Gastrocnemius medialis (tissue), 4 donors: ENCODE measurements around the gene KCNIP3.

Experiments
- POLR2A ChIP-seq, 2 donors: fragments of 450-650 bp; IDR thresholded peaks; one replicate each; pipeline ENCODE4 v1.6.1; 2017; ENCODE audit warnings: antibody characterized with exemption in 2 of 2, mild to moderate bottlenecking in 2 of 2, moderate library complexity in 2 of 2
- TF ChIP-seq, protein P1 (sequence below), 5 experiments: fragments of 450-650 bp in 3 of 5; fragments of 200-600 bp in 2 of 5; sonication (generic) in 2 of 5; IDR thresholded peaks in 4 of 5; conservative IDR thresholded peaks in 1 of 5; 1 replicate in 4 of 5; 2 replicates in 1 of 5; pipeline ENCODE4 v1.5.1; 2016 to 2019; ENCODE audit warnings: antibody characterized with exemption in 5 of 5, mild to moderate bottlenecking in 3 of 5, moderate library complexity in 3 of 5

DNA sequence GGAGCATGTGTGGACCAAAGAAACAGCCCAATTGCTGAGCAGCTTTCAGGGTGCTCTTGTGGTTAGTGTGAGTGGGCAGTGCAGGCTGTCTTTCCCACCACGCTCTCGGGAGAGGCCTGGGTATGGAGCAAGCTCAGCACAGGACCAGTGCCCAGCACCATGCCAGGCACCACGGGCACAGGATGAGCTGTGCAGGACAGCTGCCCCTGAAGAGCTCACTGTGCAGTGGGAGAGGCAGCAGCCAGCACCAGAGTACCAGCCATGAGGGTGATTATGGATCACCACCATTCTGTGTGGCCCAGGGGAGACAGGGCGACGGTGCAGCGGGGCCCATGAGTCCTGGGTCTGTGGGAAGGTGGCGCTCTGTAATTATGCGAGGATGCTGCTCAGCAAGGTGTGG is 75.7 kb downstream of the KCNIP3 start:
- TF ChIP-seq, protein P1, sequence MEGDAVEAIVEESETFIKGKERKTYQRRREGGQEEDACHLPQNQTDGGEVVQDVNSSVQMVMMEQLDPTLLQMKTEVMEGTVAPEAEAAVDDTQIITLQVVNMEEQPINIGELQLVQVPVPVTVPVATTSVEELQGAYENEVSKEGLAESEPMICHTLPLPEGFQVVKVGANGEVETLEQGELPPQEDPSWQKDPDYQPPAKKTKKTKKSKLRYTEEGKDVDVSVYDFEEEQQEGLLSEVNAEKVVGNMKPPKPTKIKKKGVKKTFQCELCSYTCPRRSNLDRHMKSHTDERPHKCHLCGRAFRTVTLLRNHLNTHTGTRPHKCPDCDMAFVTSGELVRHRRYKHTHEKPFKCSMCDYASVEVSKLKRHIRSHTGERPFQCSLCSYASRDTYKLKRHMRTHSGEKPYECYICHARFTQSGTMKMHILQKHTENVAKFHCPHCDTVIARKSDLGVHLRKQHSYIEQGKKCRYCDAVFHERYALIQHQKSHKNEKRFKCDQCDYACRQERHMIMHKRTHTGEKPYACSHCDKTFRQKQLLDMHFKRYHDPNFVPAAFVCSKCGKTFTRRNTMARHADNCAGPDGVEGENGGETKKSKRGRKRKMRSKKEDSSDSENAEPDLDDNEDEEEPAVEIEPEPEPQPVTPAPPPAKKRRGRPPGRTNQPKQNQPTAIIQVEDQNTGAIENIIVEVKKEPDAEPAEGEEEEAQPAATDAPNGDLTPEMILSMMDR (IDR thresholded peaks at IDR 0.05 in 4 of 5, conservative IDR thresholded peaks at IDR 0.05 in 1 of 5) = no peak
- TF ChIP-seq POLR2A (IDR thresholded peaks at IDR 0.05) = no peak
